Neural progenitor cell (in vitro differentiated cells): ENCODE results near the gene BTBD7. TPM values are rescaled to one million over a fixed set of nuclear protein-coding genes. Genes with fewer than 3 reads are reported as not detected.
"Not testable (repeated sequence)": the region's sequence is repeated elsewhere in the genome, so short reads cannot be mapped to it uniquely, and the experiment has no call there.

Experiments used
- DNase-seq: peaks from one replicate; pipeline ENCODE4 v3.0.0-alpha.2; 2016; ENCODE audit warnings: low spot score
- H2AFZ ChIP-seq: fragments of 200-600 bp; sonication (generic); replicated peaks from 2 replicates; pipeline ENCODE4 v1.6.1; 2016; ENCODE audit warnings: antibody characterized with exemption
- H3F3A ChIP-seq: fragments of 200-600 bp; sonication (generic); 2 replicates; pipeline ENCODE4 v1.6.1; 2016; ENCODE audit warnings: antibody characterized with exemption, low read depth
- H3K27ac ChIP-seq: fragments of 200-600 bp; sonication (generic); 2 replicates; pipeline ENCODE4 v1.5.1; 2016; ENCODE audit warnings: mild to moderate bottlenecking
- H3K27me3 ChIP-seq: fragments of 200-600 bp; sonication (generic); 2 replicates; pipeline ENCODE4 v1.6.1; 2016; ENCODE audit warnings: mild to moderate bottlenecking, moderate library complexity
- H3K36me3 ChIP-seq: fragments of 200-600 bp; sonication (generic); 2 replicates; pipeline ENCODE4 v1.5.1; 2016
- H3K4me1 ChIP-seq: fragments of 200-600 bp; sonication (generic); 2 replicates; pipeline ENCODE4 v1.6.1; 2016; ENCODE audit warnings: mixed run types
- H3K4me2 ChIP-seq: fragments of 200-600 bp; sonication (generic); 2 replicates; pipeline ENCODE4 v1.6.1; 2016
- H3K4me3 ChIP-seq: fragments of 200-600 bp; sonication (generic); 2 replicates; pipeline ENCODE4 v1.5.1; 2016
- H3K79me2 ChIP-seq: fragments of 200-600 bp; sonication (generic); 2 replicates; pipeline ENCODE4 v1.6.1; 2016; ENCODE audit warnings: low read depth
- H3K9ac ChIP-seq: fragments of 200-600 bp; sonication (generic); 2 replicates; pipeline ENCODE4 v1.6.1; 2016
- H3K9me3 ChIP-seq: fragments of 200-600 bp; sonication (generic); 2 replicates; pipeline ENCODE4 v1.5.1; 2016; ENCODE audit warnings: low read depth
- H4K20me1 ChIP-seq: fragments of 200-600 bp; sonication (generic); 2 replicates; pipeline ENCODE4 v1.6.1; 2016; ENCODE audit warnings: low read depth
- H3K27ac Mint-ChIP-seq: 3 replicates; pipeline ENCODE4 v1.8.0; 2021; ENCODE audit warnings: mixed read lengths
- H3K27me3 Mint-ChIP-seq: 2 replicates; pipeline ENCODE4 v1.8.0; 2022; ENCODE audit warnings: low read depth, mild to moderate bottlenecking, inconsistent platforms, moderate library complexity, mixed read lengths; ENCODE audit not compliant: insufficient read depth
- H3K36me3 Mint-ChIP-seq: 3 replicates; pipeline ENCODE4 v1.8.0; 2021; ENCODE audit warnings: mixed read lengths
- H3K4me1 Mint-ChIP-seq: 3 replicates; pipeline ENCODE4 v1.8.0; 2021; ENCODE audit warnings: mixed read lengths
- H3K4me3 Mint-ChIP-seq: 3 replicates; pipeline ENCODE4 v1.8.0; 2021; ENCODE audit warnings: mild to moderate bottlenecking, moderate library complexity, mixed read lengths
- H3K9me3 Mint-ChIP-seq: 3 replicates; pipeline ENCODE4 v1.8.0; 2020; ENCODE audit warnings: mixed read lengths
- CTCF ChIP-seq: fragments of 200-600 bp; sonication (generic); IDR thresholded peaks from 2 replicates; pipeline ENCODE4 v1.5.1; 2017; ENCODE audit warnings: antibody characterized with exemption, mild to moderate bottlenecking
- EZH2 ChIP-seq: fragments of 200-600 bp; sonication (generic); IDR thresholded peaks from 2 replicates; pipeline ENCODE4 v1.6.1; 2017; ENCODE audit warnings: antibody characterized with exemption, mild to moderate bottlenecking, moderate library complexity
- EZH2phosphoT487 ChIP-seq: fragments of 200-600 bp; sonication (generic); IDR thresholded peaks from 2 replicates; pipeline ENCODE4 v1.6.1; 2017; ENCODE audit warnings: antibody characterized with exemption
- total RNA-seq: library from RNA; depleted of rRNA; stranded (reverse); fragments of >200 nt; gene quantifications from 2 replicates; pipeline ENCODE4 v1.2.3, GENCODE V29; 2015; ENCODE audit warnings: low replicate concordance

Gene BTBD7
- total RNA-seq, 1 donor from 2014 or later = 44.7 TPM

- Histone ChIP-seq H3K4me3 (no peak overlapping the region), H3K27ac (no peak overlapping the region), H3K9ac (no peak overlapping the region), H2AFZ (no peak overlapping the region), H3K4me1 (no peaks in the 10 kb centered on the region), H4K20me1 (no peaks in the 10 kb centered on the region), H3K27me3 (no peaks in the 10 kb centered on the region), H3K9me3 (no peaks in the 10 kb centered on the region), H3K79me2 (no peaks in the 10 kb centered on the region), H3K4me2 (no peak overlapping the region), H3F3A (no peaks in the 10 kb centered on the region), H3K36me3 (no peaks in the 10 kb centered on the region)
- no peaks in the 10 kb centered on the region for H3K4me1 Mint-ChIP-seq
- H3K27me3 Mint-ChIP-seq = no peaks in the 10 kb centered on the region
- DNase-seq = no peak
- no peak for TF ChIP-seq CTCF
- TF ChIP-seq EZH2 = no peak
- no peak for TF ChIP-seq EZH2phosphoT487
- H3K4me3 Mint-ChIP-seq = no peak overlapping the region
- no peaks in the 10 kb centered on the region for H3K36me3 Mint-ChIP-seq
- H3K9me3 Mint-ChIP-seq = no peaks in the 10 kb centered on the region
- H3K27ac Mint-ChIP-seq = no peak overlapping the region
Measured at GRCh38 chr14:93375673-93376156, 42.9 kb upstream of the BTBD7 start.

GRCh38 chr14:93369713-93370266, 37.0 kb upstream of the BTBD7 start:
- Histone ChIP-seq H3K27me3 (no peaks in the 10 kb centered on the region), H2AFZ (no peak overlapping the region), H3K36me3 (no peaks in the 10 kb centered on the region), H3K9me3 (no peaks in the 10 kb centered on the region), H3K4me1 (no peaks in the 10 kb centered on the region), H3F3A (no peaks in the 10 kb centered on the region), H4K20me1 (no peaks in the 10 kb centered on the region), H3K79me2 (no peaks in the 10 kb centered on the region), H3K27ac (no peak overlapping the region), H3K4me2 (no peak overlapping the region), H3K9ac (no peak overlapping the region), H3K4me3 (no peak overlapping the region)
- no peak for TF ChIP-seq EZH2
- TF ChIP-seq EZH2phosphoT487 = no peak
- no peak for TF ChIP-seq CTCF
- no peak for DNase-seq
- Mint-ChIP-seq H3K9me3 (no peaks in the 10 kb centered on the region), H3K4me1 (peaks cover 2% of the 10 kb centered on the region), H3K36me3 (no peaks in the 10 kb centered on the region), H3K4me3 (no peak overlapping the region), H3K27me3 (no peaks in the 10 kb centered on the region), H3K27ac (no peak overlapping the region)

GRCh38 chr14:93368996-93369712, 36.3 kb upstream of the BTBD7 start:
- Histone ChIP-seq H4K20me1 (no peaks in the 10 kb centered on the region), H3K9ac (no peak overlapping the region), H3K36me3 (no peaks in the 10 kb centered on the region), H3K4me1 (no peaks in the 10 kb centered on the region), H3K27ac (no peak overlapping the region), H2AFZ (no peak overlapping the region), H3K79me2 (no peaks in the 10 kb centered on the region), H3F3A (no peaks in the 10 kb centered on the region), H3K27me3 (no peaks in the 10 kb centered on the region), H3K4me2 (no peak overlapping the region), H3K4me3 (no peak overlapping the region), H3K9me3 (no peaks in the 10 kb centered on the region)
- no peaks in the 10 kb centered on the region for H3K9me3 Mint-ChIP-seq
- TF ChIP-seq EZH2 (no peak), CTCF (no peak), EZH2phosphoT487 (no peak)
- H3K36me3 Mint-ChIP-seq = no peaks in the 10 kb centered on the region
- peaks cover 2% of the 10 kb centered on the region for H3K4me1 Mint-ChIP-seq
- H3K4me3 Mint-ChIP-seq = no peak overlapping the region
- H3K27me3 Mint-ChIP-seq = no peaks in the 10 kb centered on the region
- no peak overlapping the region for H3K27ac Mint-ChIP-seq
- DNase-seq = no peak

- H3K27me3 Mint-ChIP-seq, H3K4me3 ChIP-seq, H3K9me3 Mint-ChIP-seq, H3K36me3 ChIP-seq, H3F3A ChIP-seq, H3K9me3 ChIP-seq, H3K36me3 Mint-ChIP-seq, H3K27ac Mint-ChIP-seq, H3K4me2 ChIP-seq, H3K4me1 ChIP-seq, H3K4me3 Mint-ChIP-seq, H3K79me2 ChIP-seq, H2AFZ ChIP-seq, H4K20me1 ChIP-seq, H3K27ac ChIP-seq, H3K4me1 Mint-ChIP-seq, H3K27me3 ChIP-seq, DNase-seq, H3K9ac ChIP-seq: not testable (repeated sequence)
Measured at GRCh38 chr14:93354873-93355272, 22.0 kb upstream of the BTBD7 start.
